Activated naive CD4-positive, alpha-beta T cell treated with anti-CD3 and anti-CD28 coated beads, Interleukin-2, amount 10 ng/mL, durations not matched to agents 7 days and 5 days (primary cell): Measurements from ENCODE around the gene CAMK2N1.
A peak's percentile ranks its signal among the peaks of the same experiment; 100 is the strongest.
"Not testable (repeated sequence)": the region's sequence is repeated elsewhere in the genome, so short reads cannot be mapped to it uniquely, and the experiment has no call there.

Experiments used
- CTCF ChIA-PET: fragments of 350-600 bp; sonication (Branson Sonifier 250); formaldehyde crosslinking; loops from one replicate; lab custom pipeline; 2021; ENCODE audit warnings: antibody characterized with exemption; lab: Charles Lee
- DNase-seq: peaks from one replicate; pipeline ENCODE4 v3.0.0-alpha.2; 2020
- H3K27ac Mint-ChIP-seq: one replicate; pipeline ENCODE4 v1.8.0; 2021; ENCODE audit warnings: mild to moderate bottlenecking, moderate library complexity, mixed read lengths
- H3K27me3 Mint-ChIP-seq: one replicate; pipeline ENCODE4 v1.8.0; 2021; ENCODE audit warnings: mild to moderate bottlenecking, mixed read lengths
- H3K36me3 Mint-ChIP-seq: one replicate; pipeline ENCODE4 v1.8.0; 2021; ENCODE audit warnings: mixed read lengths
- H3K4me1 Mint-ChIP-seq: one replicate; pipeline ENCODE4 v1.8.0; 2021; ENCODE audit warnings: mixed read lengths
- H3K4me3 Mint-ChIP-seq: one replicate; pipeline ENCODE4 v1.8.0; 2021; ENCODE audit warnings: mild to moderate bottlenecking, moderate library complexity, mixed read lengths
- H3K9me3 Mint-ChIP-seq: one replicate; pipeline ENCODE4 v1.8.0; 2021; ENCODE audit warnings: mixed read lengths

Gene CAMK2N1

GRCh38 chr1:20507248-20507563, 21.2 kb upstream of the CAMK2N1 start:
- CTCF ChIA-PET = interaction anchor here (1.3 kb wide), 1 partner anchor 16 kb away, joined by 4 read pairs; no protein-coding TSS in a partner anchor
- H3K36me3 Mint-ChIP-seq = peaks cover 4% of the 10 kb centered on the region
- H3K4me1 Mint-ChIP-seq = peaks cover 30% of the 10 kb centered on the region
- H3K27me3 Mint-ChIP-seq = no peaks in the 10 kb centered on the region
- H3K9me3 Mint-ChIP-seq = no peaks in the 10 kb centered on the region
- H3K4me3 Mint-ChIP-seq = peak overlapping the region; percentile 78
- peak overlapping the region; percentile 91 for H3K27ac Mint-ChIP-seq
- DNase-seq = no peak

- no peak overlapping the region for H3K27ac Mint-ChIP-seq
- H3K27me3 Mint-ChIP-seq = no peaks in the 10 kb centered on the region
- no peaks in the 10 kb centered on the region for H3K9me3 Mint-ChIP-seq
- DNase-seq = no peak
- no peak overlapping the region for H3K4me3 Mint-ChIP-seq
- H3K36me3 Mint-ChIP-seq = peaks cover 13% of the 10 kb centered on the region
- H3K4me1 Mint-ChIP-seq = peaks cover 30% of the 10 kb centered on the region
- CTCF ChIA-PET = interaction anchor here (0.6 to 4.9 kb wide), 3 partner anchors 11 to 698 kb away, joined by 3 to 24 read pairs (median 3); no protein-coding TSS in a partner anchor
Observed at GRCh38 chr1:20505488-20505887, 19.5 kb upstream of the CAMK2N1 start.

GRCh38 chr1:20500716-20501115, 14.7 kb upstream of the CAMK2N1 start:
- peaks cover 14% of the 10 kb centered on the region for H3K4me1 Mint-ChIP-seq
- H3K4me3 Mint-ChIP-seq = no peak overlapping the region
- H3K36me3 Mint-ChIP-seq = peaks cover 27% of the 10 kb centered on the region
- DNase-seq = no peak
- CTCF ChIA-PET = no interaction called here
- H3K9me3 Mint-ChIP-seq = no peaks in the 10 kb centered on the region
- no peak overlapping the region for H3K27ac Mint-ChIP-seq
- no peaks in the 10 kb centered on the region for H3K27me3 Mint-ChIP-seq

- CTCF ChIA-PET = no interaction called here
- peaks cover 25% of the 10 kb centered on the region for H3K36me3 Mint-ChIP-seq
- peaks cover 6% of the 10 kb centered on the region for H3K4me1 Mint-ChIP-seq
- H3K4me3 Mint-ChIP-seq = no peak overlapping the region
- H3K27me3 Mint-ChIP-seq = peaks cover 4% of the 10 kb centered on the region
- DNase-seq = no peak
- H3K9me3 Mint-ChIP-seq = no peaks in the 10 kb centered on the region
- no peak overlapping the region for H3K27ac Mint-ChIP-seq
Observed at GRCh38 chr1:20499718-20500117, 13.7 kb upstream of the CAMK2N1 start.

- Mint-ChIP-seq H3K9me3 (no peaks in the 10 kb centered on the region), H3K4me1 (peaks cover 2% of the 10 kb centered on the region), H3K4me3 (no peak overlapping the region), H3K36me3 (peaks cover 25% of the 10 kb centered on the region), H3K27me3 (peaks cover 7% of the 10 kb centered on the region), H3K27ac (no peak overlapping the region)
- CTCF ChIA-PET = no interaction called here
- DNase-seq = no peak
Observed at GRCh38 chr1:20499105-20499504, 13.1 kb upstream of the CAMK2N1 start.

GRCh38 chr1:20498116-20498515, 12.1 kb upstream of the CAMK2N1 start:
- Mint-ChIP-seq H3K9me3 (no peaks in the 10 kb centered on the region), H3K4me1 (no peaks in the 10 kb centered on the region), H3K36me3 (peaks cover 25% of the 10 kb centered on the region), H3K27me3 (peaks cover 8% of the 10 kb centered on the region), H3K4me3 (no peak overlapping the region), H3K27ac (no peak overlapping the region)
- DNase-seq = no peak
- CTCF ChIA-PET = no interaction called here

GRCh38 chr1:20497506-20497905, 11.5 kb upstream of the CAMK2N1 start:
- CTCF ChIA-PET = interaction anchor here (0.7 kb wide), 1 partner anchor 52 kb away, joined by 3 read pairs; no protein-coding TSS in a partner anchor

GRCh38 chr1:20496725-20497383, 10.8 kb upstream of the CAMK2N1 start:
- H3K4me1 Mint-ChIP-seq, H3K27ac Mint-ChIP-seq, DNase-seq, CTCF ChIA-PET, H3K9me3 Mint-ChIP-seq, H3K4me3 Mint-ChIP-seq: not testable (repeated sequence)
- peaks cover 19% of the 10 kb centered on the region for H3K27me3 Mint-ChIP-seq
- peaks cover 25% of the 10 kb centered on the region for H3K36me3 Mint-ChIP-seq

More at GRCh38 chr1:20497506-20497905, 11.5 kb upstream of the CAMK2N1 start:
- H3K27ac Mint-ChIP-seq = no peak overlapping the region
- H3K4me3 Mint-ChIP-seq = no peak overlapping the region
- peaks cover 14% of the 10 kb centered on the region for H3K27me3 Mint-ChIP-seq
- H3K9me3 Mint-ChIP-seq = no peaks in the 10 kb centered on the region
- H3K36me3 Mint-ChIP-seq = peaks cover 25% of the 10 kb centered on the region
- H3K4me1 Mint-ChIP-seq = no peaks in the 10 kb centered on the region
- no peak for DNase-seq

- Mint-ChIP-seq H3K27me3 (peaks cover 25% of the 10 kb centered on the region), H3K9me3 (no peaks in the 10 kb centered on the region), H3K36me3 (peaks cover 22% of the 10 kb centered on the region), H3K27ac (no peak overlapping the region), H3K4me3 (no peak overlapping the region), H3K4me1 (no peaks in the 10 kb centered on the region)
- no peak for DNase-seq
- CTCF ChIA-PET = interaction anchor here (0.9 to 3.1 kb wide), 2 partner anchors 284 to 651 kb away, joined by 3 to 25 read pairs; no protein-coding TSS in a partner anchor
Observed at GRCh38 chr1:20496241-20496661, 10.2 kb upstream of the CAMK2N1 start.

GRCh38 chr1:20495661-20496060, 9.7 kb upstream of the CAMK2N1 start:
- no peak overlapping the region for H3K27ac Mint-ChIP-seq
- no peaks in the 10 kb centered on the region for H3K9me3 Mint-ChIP-seq
- DNase-seq = no peak
- no peak overlapping the region for H3K4me3 Mint-ChIP-seq
- peaks cover 31% of the 10 kb centered on the region for H3K27me3 Mint-ChIP-seq
- H3K36me3 Mint-ChIP-seq = peaks cover 18% of the 10 kb centered on the region
- no peaks in the 10 kb centered on the region for H3K4me1 Mint-ChIP-seq
- CTCF ChIA-PET = interaction anchor here (0.9 to 3.1 kb wide), 5 partner anchors 9 to 650 kb away, joined by 3 to 25 read pairs (median 10); no protein-coding TSS in a partner anchor

- Mint-ChIP-seq H3K4me3 (no peak overlapping the region), H3K27me3 (peaks cover 40% of the 10 kb centered on the region), H3K4me1 (no peaks in the 10 kb centered on the region), H3K36me3 (peaks cover 12% of the 10 kb centered on the region), H3K27ac (no peak overlapping the region), H3K9me3 (no peaks in the 10 kb centered on the region)
- CTCF ChIA-PET = interaction anchor here (0.6 to 3.1 kb wide), 18 partner anchors 9 to 331 kb away, joined by 3 to 25 read pairs (median 4); no protein-coding TSS in a partner anchor
- DNase-seq = no peak
Observed at GRCh38 chr1:20494609-20495311, 8.8 kb upstream of the CAMK2N1 start.

- Mint-ChIP-seq H3K36me3 (peaks cover 7% of the 10 kb centered on the region), H3K27me3 (peaks cover 47% of the 10 kb centered on the region), H3K27ac (no peak overlapping the region), H3K4me3 (no peak overlapping the region), H3K4me1 (no peaks in the 10 kb centered on the region), H3K9me3 (no peaks in the 10 kb centered on the region)
- CTCF ChIA-PET = interaction anchor here (0.6 to 3.1 kb wide), 22 partner anchors 10 to 519 kb away, joined by 3 to 25 read pairs (median 4); no protein-coding TSS in a partner anchor
- DNase-seq = peak; percentile 88
Observed at GRCh38 chr1:20493839-20494608, 8.0 kb upstream of the CAMK2N1 start.

- peaks cover under 1% of the 10 kb centered on the region for H3K36me3 Mint-ChIP-seq
- CTCF ChIA-PET = interaction anchor here (0.9 to 3.1 kb wide), 17 partner anchors 9 to 519 kb away, joined by 3 to 25 read pairs (median 4); no protein-coding TSS in a partner anchor
- H3K4me3 Mint-ChIP-seq = no peak overlapping the region
- DNase-seq = no peak
- no peaks in the 10 kb centered on the region for H3K9me3 Mint-ChIP-seq
- no peaks in the 10 kb centered on the region for H3K4me1 Mint-ChIP-seq
- peak overlapping the region; percentile 61 for H3K27ac Mint-ChIP-seq
- H3K27me3 Mint-ChIP-seq = peaks cover 54% of the 10 kb centered on the region
Observed at GRCh38 chr1:20493309-20493708, 7.3 kb upstream of the CAMK2N1 start.

GRCh38 chr1:20492751-20493150, 6.7 kb upstream of the CAMK2N1 start:
- H3K9me3 Mint-ChIP-seq = no peaks in the 10 kb centered on the region
- H3K4me1 Mint-ChIP-seq = no peaks in the 10 kb centered on the region
- no peak for DNase-seq

More at GRCh38 chr1:20492751-20493150, 6.7 kb upstream of the CAMK2N1 start:
- Mint-ChIP-seq H3K4me3 (no peak overlapping the region), H3K27ac (no peak overlapping the region), H3K27me3 (peaks cover 60% of the 10 kb centered on the region), H3K36me3 (no peaks in the 10 kb centered on the region)
- CTCF ChIA-PET = interaction anchor here (0.9 to 3.1 kb wide), 7 partner anchors 13 to 276 kb away, joined by 3 to 22 read pairs (median 4); no protein-coding TSS in a partner anchor
